WTC11 (cell line): ENCODE results near the gene FPR3. TPM values are rescaled to one million over a fixed set of nuclear protein-coding genes. Genes with fewer than 3 reads are reported as not detected.
"Not testable (repeated sequence)": the region's sequence is repeated elsewhere in the genome, so short reads cannot be mapped to it uniquely, and the experiment has no call there.

Experiments used
- ATAC-seq: fragments of 200-7000 bp; cut with Tn5 transposase; 2 replicates; pipeline ENCODE4 v1.10.0; 2021; ENCODE audit warnings: mild to moderate bottlenecking, moderate library complexity
- CTCF ChIA-PET: fragments of 300-600 bp; sonication (Branson Sonifier 250); formaldehyde crosslinking; loops from one replicate; lab custom pipeline; 2021; ENCODE audit warnings: antibody characterized with exemption; lab: Charles Lee
- POLR2A ChIA-PET: fragments of 350-600 bp; sonication (Branson Sonifier 250); formaldehyde crosslinking; loops from one replicate; lab custom pipeline; 2021; ENCODE audit warnings: antibody characterized with exemption; lab: Charles Lee
- DNase-seq: peaks from one replicate; pipeline ENCODE4 v3.0.0; 2021; ENCODE audit warnings: low spot score
- H3K27ac Mint-ChIP-seq: 2 replicates; pipeline ENCODE4 v1.8.0; 2021; ENCODE audit warnings: mixed read lengths
- H3K27me3 Mint-ChIP-seq: 2 replicates; pipeline ENCODE4 v1.8.0; 2021; ENCODE audit warnings: low read depth, mild to moderate bottlenecking, moderate library complexity, mixed read lengths
- H3K36me3 Mint-ChIP-seq: 2 replicates; pipeline ENCODE4 v1.8.0; 2021; ENCODE audit warnings: mixed read lengths
- H3K4me1 Mint-ChIP-seq: 2 replicates; pipeline ENCODE4 v1.8.0; 2022; ENCODE audit warnings: mixed read lengths
- H3K4me3 Mint-ChIP-seq: 2 replicates; pipeline ENCODE4 v1.8.0; 2021; ENCODE audit warnings: mild to moderate bottlenecking, moderate library complexity, mixed read lengths
- H3K9me3 Mint-ChIP-seq: 2 replicates; pipeline ENCODE4 v1.8.0; 2021; ENCODE audit warnings: mixed read lengths
- CBFB ChIP-seq: sonication (generic); formaldehyde crosslinking; IDR thresholded peaks from 2 replicates; pipeline ENCODE4 v1.8.1; 2022; ENCODE audit warnings: mild to moderate bottlenecking, low read depth, missing genetic modification reagents
- E2F1 ChIP-seq: sonication (generic); formaldehyde crosslinking; IDR thresholded peaks from 2 replicates; pipeline ENCODE4 v1.8.0; 2022; ENCODE audit warnings: mild to moderate bottlenecking, missing genetic modification reagents
- EMX1 ChIP-seq: fragments of 250-450 bp; sonication (Bioruptor Pico); IDR thresholded peaks from 2 replicates; pipeline ENCODE4 v1.8.0; 2021; ENCODE audit warnings: mild to moderate bottlenecking
- ETV6 ChIP-seq: sonication (generic); formaldehyde crosslinking; IDR thresholded peaks from 2 replicates; pipeline ENCODE4 v1.8.1; 2022; ENCODE audit warnings: mild to moderate bottlenecking, missing genetic modification reagents
- JUN ChIP-seq: sonication (generic); formaldehyde crosslinking; IDR thresholded peaks from 2 replicates; pipeline ENCODE4 v1.8.0; 2023; ENCODE audit warnings: mild to moderate bottlenecking, missing genetic modification reagents
- NFE2L1 ChIP-seq: sonication (generic); formaldehyde crosslinking; IDR thresholded peaks from 2 replicates; pipeline ENCODE4 v1.8.1; 2023; ENCODE audit warnings: missing genetic modification reagents
- NR3C1 ChIP-seq: sonication (generic); formaldehyde crosslinking; conservative IDR thresholded peaks from 2 replicates; pipeline ENCODE4 v1.8.1; 2023; ENCODE audit warnings: low read depth, mild to moderate bottlenecking, missing genetic modification reagents
- OVOL2 ChIP-seq: fragments of 250-450 bp; sonication (Bioruptor Pico); IDR thresholded peaks from 2 replicates; pipeline ENCODE4 v1.9.0; 2021; ENCODE audit warnings: mild to moderate bottlenecking, borderline replicate concordance
- PRRX2 ChIP-seq: fragments of 250-450 bp; sonication (Bioruptor Pico); IDR thresholded peaks from 2 replicates; pipeline ENCODE4 v1.8.0; 2021; ENCODE audit warnings: mild to moderate bottlenecking
- SOX15 ChIP-seq: fragments of 250-450 bp; sonication (Bioruptor Pico); IDR thresholded peaks from 2 replicates; pipeline ENCODE4 v1.9.0; 2021; ENCODE audit warnings: mild to moderate bottlenecking
- SP1 ChIP-seq: sonication (generic); formaldehyde crosslinking; conservative IDR thresholded peaks from 2 replicates; pipeline ENCODE4 v1.8.1; 2022; ENCODE audit warnings: missing genetic modification reagents
- TEAD1 ChIP-seq: sonication (generic); formaldehyde crosslinking; IDR thresholded peaks from 2 replicates; pipeline ENCODE4 v1.8.0; 2022; ENCODE audit warnings: mild to moderate bottlenecking, missing genetic modification reagents
- TP53 ChIP-seq: sonication (generic); formaldehyde crosslinking; IDR thresholded peaks from 2 replicates; pipeline ENCODE4 v1.8.1; 2023; ENCODE audit warnings: mild to moderate bottlenecking, missing genetic modification reagents
- USF2 ChIP-seq: sonication (generic); formaldehyde crosslinking; IDR thresholded peaks from 2 replicates; pipeline ENCODE4 v1.8.1; 2023; ENCODE audit warnings: mild to moderate bottlenecking, missing genetic modification reagents, moderate library complexity
- ZNF232 ChIP-seq: sonication (generic); formaldehyde crosslinking; IDR thresholded peaks from 2 replicates; pipeline ENCODE4 v1.8.0; 2022; ENCODE audit warnings: mild to moderate bottlenecking, missing genetic modification reagents
- ZNF396 ChIP-seq: fragments of 250-450 bp; sonication (Bioruptor Pico); IDR thresholded peaks from 2 replicates; pipeline ENCODE4 v1.8.0; 2021; ENCODE audit warnings: mild to moderate bottlenecking, moderate library complexity, borderline replicate concordance
- ZNF423 ChIP-seq: fragments of 250-450 bp; sonication (Bioruptor Pico); IDR thresholded peaks from 2 replicates; pipeline ENCODE4 v2.1.2; 2022; ENCODE audit warnings: mild to moderate bottlenecking, moderate library complexity
- total RNA-seq: library from RNA; stranded (reverse); gene quantifications from 3 replicates; pipeline ENCODE4 v1.2.3, GENCODE V29; 2021
- TF ChIP-seq, protein P1 (sequence below): sonication (generic); formaldehyde crosslinking; IDR thresholded peaks from 2 replicates; pipeline ENCODE4 v1.8.0; 2022; ENCODE audit warnings: mild to moderate bottlenecking, missing genetic modification reagents

The FPR3 gene
- total RNA-seq, 1 experiment from 2014 or later, result not detected

- H3K36me3 Mint-ChIP-seq, result peaks cover 45% of the 10 kb centered on the region
- no peaks in the 10 kb centered on the region for H3K27me3 Mint-ChIP-seq
- H3K9me3 Mint-ChIP-seq, result peaks cover 59% of the 10 kb centered on the region
- peaks cover 11% of the 10 kb centered on the region; the same call in 1 of the 2 replicates for H3K4me1 Mint-ChIP-seq
- no peak for ATAC-seq
- no peak overlapping the region for H3K4me3 Mint-ChIP-seq
- no peak overlapping the region for H3K27ac Mint-ChIP-seq
- TF ChIP-seq ZNF423 (CRISPR knock-in tag) (no peak), CBFB (CRISPR knock-in tag) (no peak), TEAD1 (CRISPR knock-in tag) (no peak)
- TF ChIP-seq, all 79 proteins: peak for 0
- ChIA-PET POLR2A (no interaction called here), CTCF (no interaction called here)
- DNase-seq, result no peak
Observed at GRCh38 chr19:51803967-51804366, 9.0 kb downstream of the FPR3 start.

GRCh38 chr19:51804789-51805188, 9.8 kb downstream of the FPR3 start:
- peaks cover 61% of the 10 kb centered on the region for H3K9me3 Mint-ChIP-seq

GRCh38 chr19:51805396-51805795, 10.4 kb downstream of the FPR3 start:
- CTCF ChIA-PET, POLR2A ChIA-PET, H3K27me3 Mint-ChIP-seq, DNase-seq, ATAC-seq, H3K4me3 Mint-ChIP-seq, H3K27ac Mint-ChIP-seq: not testable (repeated sequence)
- peaks cover 61% of the 10 kb centered on the region for H3K9me3 Mint-ChIP-seq
- peaks cover 55% of the 10 kb centered on the region for H3K36me3 Mint-ChIP-seq
- H3K4me1 Mint-ChIP-seq, result peaks cover 11% of the 10 kb centered on the region; the same call in 1 of the 2 replicates

More at GRCh38 chr19:51804789-51805188, 9.8 kb downstream of the FPR3 start:
- H3K27me3 Mint-ChIP-seq, CTCF ChIA-PET, POLR2A ChIA-PET, DNase-seq, H3K4me3 Mint-ChIP-seq, ATAC-seq, H3K27ac Mint-ChIP-seq: not testable (repeated sequence)
- Mint-ChIP-seq H3K4me1 (peaks cover 11% of the 10 kb centered on the region; the same call in 1 of the 2 replicates), H3K36me3 (peaks cover 53% of the 10 kb centered on the region)

DNA sequence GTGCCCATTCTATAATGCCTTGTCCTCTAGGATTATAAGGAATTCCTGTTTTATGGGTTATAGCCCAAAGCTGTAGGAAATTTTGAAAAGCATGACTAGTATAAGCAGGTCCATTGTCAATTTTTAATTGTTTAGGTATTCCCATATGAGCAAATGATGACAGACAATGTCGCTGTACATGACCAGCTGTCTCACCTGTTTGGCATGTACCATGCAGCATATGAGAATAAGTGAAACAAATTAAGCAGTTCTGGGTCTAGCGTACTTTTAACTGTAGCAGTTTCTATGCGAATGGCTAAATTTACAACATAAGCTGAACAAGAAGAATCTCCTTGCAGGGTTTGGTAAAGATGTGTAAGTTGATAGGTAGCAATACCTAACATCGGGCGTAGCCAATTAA, 11.6 kb downstream of the FPR3 start:
- H3K27ac Mint-ChIP-seq, POLR2A ChIA-PET, ATAC-seq, H3K4me3 Mint-ChIP-seq, DNase-seq, H3K27me3 Mint-ChIP-seq: not testable (repeated sequence)
- CTCF ChIA-PET, result interaction anchor here (1.0 kb wide), 2 partner anchors 12 to 146 kb away, joined by 3 read pairs; no protein-coding TSS in a partner anchor
- Mint-ChIP-seq H3K4me1 (peaks cover 11% of the 10 kb centered on the region; the same call in 1 of the 2 replicates), H3K9me3 (peaks cover 70% of the 10 kb centered on the region), H3K36me3 (peaks cover 67% of the 10 kb centered on the region)

DNA sequence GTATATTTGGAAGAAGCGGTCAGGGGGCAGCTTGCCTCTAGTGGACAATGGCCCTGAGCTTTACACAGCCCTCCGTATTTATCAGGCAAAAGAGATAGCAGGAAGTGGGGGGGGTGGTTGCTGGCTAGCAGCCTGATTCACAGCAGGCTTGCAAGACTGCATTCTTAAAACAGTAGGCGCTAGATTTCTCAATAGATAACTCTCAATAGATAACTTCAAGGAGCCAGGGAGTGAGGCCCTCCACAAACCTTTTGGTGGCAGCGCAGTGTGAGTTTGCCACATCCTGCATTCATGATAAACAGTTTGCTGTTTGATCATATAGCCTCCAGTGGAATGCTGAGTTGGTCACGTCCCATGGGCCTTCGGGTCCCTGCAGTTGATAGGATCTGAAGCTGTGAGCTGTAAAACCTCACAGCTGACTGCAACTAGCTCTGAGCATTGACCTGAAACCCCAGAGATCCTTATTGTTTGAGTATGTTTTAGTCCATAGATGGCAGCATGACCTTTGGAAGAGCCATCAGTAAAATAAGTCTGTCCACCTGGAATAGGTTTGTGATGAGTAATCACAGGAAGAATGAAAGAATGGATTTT, 12.2 kb downstream of the FPR3 start:
- DNase-seq, result peak; percentile 25
- ATAC-seq, result peak; percentile 77
- H3K4me3 Mint-ChIP-seq, result no peak overlapping the region
- no peak overlapping the region for H3K27ac Mint-ChIP-seq
- POLR2A ChIA-PET, result no interaction called here
- H3K27me3 Mint-ChIP-seq, result no peaks in the 10 kb centered on the region
- H3K9me3 Mint-ChIP-seq, result peaks cover 72% of the 10 kb centered on the region
- CTCF ChIA-PET, result interaction anchor here (1.0 kb wide), 2 partner anchors 11 to 146 kb away, joined by 3 read pairs; no protein-coding TSS in a partner anchor
- H3K36me3 Mint-ChIP-seq, result peaks cover 70% of the 10 kb centered on the region
- H3K4me1 Mint-ChIP-seq, result peaks cover 11% of the 10 kb centered on the region; the same call in 1 of the 2 replicates
- TF ChIP-seq ETV6 (CRISPR knock-in tag), result no peak
- TF ChIP-seq NR3C1 (CRISPR knock-in tag), result no peak
- TF ChIP-seq TEAD1 (CRISPR knock-in tag), result peak; percentile 34; the same call in 1 of the 2 replicates
- TF ChIP-seq JUN (CRISPR knock-in tag), result no peak

DNA sequence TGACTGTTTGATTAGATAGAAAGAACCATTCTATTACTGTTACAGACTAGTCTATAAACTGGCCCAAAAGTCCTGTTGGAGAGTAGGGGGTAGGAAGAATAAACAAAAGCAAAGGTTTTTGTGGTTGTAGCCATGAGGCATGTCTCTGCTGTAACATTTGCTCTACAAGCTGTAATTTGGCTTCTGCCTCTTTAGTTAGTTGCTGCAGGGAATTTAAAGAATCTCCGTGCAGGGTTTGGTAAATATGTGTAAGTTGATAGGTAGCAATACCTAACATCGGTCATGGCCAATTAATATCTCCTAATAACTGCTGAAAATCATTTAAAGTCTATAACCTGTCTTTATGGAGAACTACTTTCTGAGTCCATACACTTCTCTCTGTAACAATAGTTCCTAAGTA, 13.0 kb downstream of the FPR3 start:
- POLR2A ChIA-PET, result no interaction called here
- Mint-ChIP-seq H3K4me1 (peaks cover 11% of the 10 kb centered on the region; the same call in 1 of the 2 replicates), H3K27me3 (no peaks in the 10 kb centered on the region), H3K9me3 (peaks cover 76% of the 10 kb centered on the region), H3K36me3 (peaks cover 77% of the 10 kb centered on the region), H3K4me3 (no peak overlapping the region), H3K27ac (no peak overlapping the region)
- ATAC-seq, result no peak
- CTCF ChIA-PET, result no interaction called here
- no peak for DNase-seq
- TF ChIP-seq SOX15 (CRISPR knock-in tag), result no peak
- no peak for TF ChIP-seq NFE2L1 (CRISPR knock-in tag)
- TF ChIP-seq NR3C1 (CRISPR knock-in tag), result no peak
- no peak for TF ChIP-seq E2F1
- TF ChIP-seq OVOL2 (CRISPR knock-in tag), result no peak
- TF ChIP-seq USF2, result no peak
- TF ChIP-seq, protein P1, sequence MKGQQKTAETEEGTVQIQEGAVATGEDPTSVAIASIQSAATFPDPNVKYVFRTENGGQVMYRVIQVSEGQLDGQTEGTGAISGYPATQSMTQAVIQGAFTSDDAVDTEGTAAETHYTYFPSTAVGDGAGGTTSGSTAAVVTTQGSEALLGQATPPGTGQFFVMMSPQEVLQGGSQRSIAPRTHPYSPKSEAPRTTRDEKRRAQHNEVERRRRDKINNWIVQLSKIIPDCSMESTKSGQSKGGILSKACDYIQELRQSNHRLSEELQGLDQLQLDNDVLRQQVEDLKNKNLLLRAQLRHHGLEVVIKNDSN (CRISPR knock-in tag), result no peak
- TF ChIP-seq TP53 (CRISPR knock-in tag), result no peak
- TF ChIP-seq ZNF396 (CRISPR knock-in tag), result no peak
- no peak for TF ChIP-seq ZNF232 (CRISPR knock-in tag)
- TF ChIP-seq SP1 (CRISPR knock-in tag), result no peak
- TF ChIP-seq EMX1 (CRISPR knock-in tag), result no peak
- TF ChIP-seq PRRX2 (CRISPR knock-in tag), result no peak
